IMR-90 (cell line): Measurements from ENCODE around the gene DNM3. TPM values are rescaled to one million over a fixed set of nuclear protein-coding genes. Genes with fewer than 3 reads are reported as not detected.

Source experiments
- ATAC-seq: fragments of 200-7000 bp; cut with Tn5 transposase; 2 replicates; pipeline ENCODE4 v1.9.1; 2020; ENCODE audit warnings: low read depth, mild to moderate bottlenecking, moderate library complexity
- BruUV-seq: library from RNA; stranded (reverse); fragments of 400-500 nt; replicated peaks from 2 replicates; lab custom pipeline; 2021; lab: Mats Ljungman, UMichigan
- CTCF ChIA-PET: fragments of 300-600 bp; formaldehyde crosslinking; extraction: SDS; loops from one replicate; lab custom pipeline; 2021; ENCODE audit warnings: antibody characterized with exemption; lab: Yijun Ruan, JAX
- POLR2A ChIA-PET: fragments of 300-600 bp; sonication (Branson Sonifier 250); formaldehyde crosslinking; loops from one replicate; lab custom pipeline; 2022; ENCODE audit warnings: antibody characterized with exemption; ENCODE audit not compliant: unreplicated experiment; lab: Charles Lee
- DNase-seq: peaks from one replicate; pipeline ENCODE4 v3.0.0; 2013
- H2AFZ ChIP-seq: replicated peaks from 2 replicates; pipeline ENCODE3; 2013; ENCODE audit warnings: low read length, mild to moderate bottlenecking; ENCODE audit not compliant: poor library complexity
- H2AK5ac ChIP-seq: 2 replicates; pipeline ENCODE4 v1.6.1; 2013; ENCODE audit warnings: low read depth, low read length, inconsistent platforms
- H2AK9ac ChIP-seq: replicated peaks from 2 replicates; pipeline ENCODE3; 2013; ENCODE audit warnings: mild to moderate bottlenecking, low read depth, low read length, moderate library complexity; ENCODE audit not compliant: poor library complexity
- H2BK120ac ChIP-seq: 2 replicates; pipeline ENCODE4 v1.6.1; 2013; ENCODE audit warnings: low read depth, low read length, inconsistent platforms
- H2BK15ac ChIP-seq: 3 replicates; pipeline ENCODE4 v1.6.1; 2013; ENCODE audit warnings: low read depth, low read length, inconsistent platforms
- H2BK20ac ChIP-seq: 2 replicates; pipeline ENCODE4 v1.6.1; 2013; ENCODE audit warnings: low read depth, mild to moderate bottlenecking, inconsistent platforms, low read length, moderate library complexity
- H2BK5ac ChIP-seq: 2 replicates; pipeline ENCODE4 v1.6.1; 2013; ENCODE audit warnings: mild to moderate bottlenecking, low read depth, low read length, inconsistent platforms; ENCODE audit not compliant: poor library complexity, severe bottlenecking
- H3K14ac ChIP-seq: replicated peaks from 2 replicates; pipeline ENCODE4 v1.6.1; 2013; ENCODE audit warnings: low read depth, low read length, inconsistent platforms
- H3K18ac ChIP-seq: 2 replicates; pipeline ENCODE4 v1.6.1; 2013; ENCODE audit warnings: low read depth, low read length, control low read depth
- H3K23ac ChIP-seq: 2 replicates; pipeline ENCODE4 v1.6.1; 2013; ENCODE audit warnings: low read depth, low read length, inconsistent platforms
- H3K27ac ChIP-seq: 2 replicates; pipeline ENCODE4 v1.5.1; 2013; ENCODE audit warnings: mild to moderate bottlenecking, control low read depth, low read length; ENCODE audit not compliant: insufficient read depth
- H3K27me3 ChIP-seq: 2 replicates; pipeline ENCODE4 v1.6.1; 2013; ENCODE audit warnings: low read length; ENCODE audit not compliant: control insufficient read depth, insufficient read depth
- H3K36me3 ChIP-seq: 2 replicates; pipeline ENCODE4 v1.6.1; 2013; ENCODE audit warnings: low read length, mixed read lengths; ENCODE audit not compliant: control insufficient read depth, insufficient read depth
- H3K4ac ChIP-seq: 2 replicates; pipeline ENCODE4 v1.6.1; 2013; ENCODE audit warnings: low read depth, low read length, inconsistent platforms
- H3K4me1 ChIP-seq: 2 replicates; pipeline ENCODE4 v1.6.1; 2013; ENCODE audit warnings: low read length, mixed read lengths; ENCODE audit not compliant: control insufficient read depth, insufficient read depth
- H3K4me2 ChIP-seq: 2 replicates; pipeline ENCODE4 v1.6.1; 2013; ENCODE audit warnings: low read depth, mild to moderate bottlenecking, control low read depth, low read length, moderate library complexity
- H3K4me3 ChIP-seq: 2 replicates; pipeline ENCODE4 v1.5.1; 2013; ENCODE audit warnings: low read depth, mild to moderate bottlenecking, control low read depth, low read length, moderate library complexity; ENCODE audit not compliant: insufficient read depth
- H3K56ac ChIP-seq: 2 replicates; pipeline ENCODE4 v1.6.1; 2013; ENCODE audit warnings: low read length, inconsistent platforms; ENCODE audit not compliant: insufficient read depth; ENCODE audit errors: extremely low read depth
- H3K79me1 ChIP-seq, 2 experiments: 2 replicates each; pipeline ENCODE4 v1.6.1; 2013; ENCODE audit warnings: low read length in 2 of 2, inconsistent platforms in 1 of 2, low read depth in 1 of 2
- H3K9ac ChIP-seq: 2 replicates; pipeline ENCODE4 v1.6.1; 2013; ENCODE audit warnings: low read depth, low read length, control low read depth
- H3K9me1 ChIP-seq: 2 replicates; pipeline ENCODE4 v1.6.1; 2013; ENCODE audit warnings: low read length, inconsistent platforms; ENCODE audit not compliant: insufficient read depth
- H3K9me3 ChIP-seq: 2 replicates; pipeline ENCODE4 v1.6.1; 2013; ENCODE audit warnings: low read length; ENCODE audit not compliant: control insufficient read depth, insufficient read depth
- H4K20me1 ChIP-seq: 2 replicates; pipeline ENCODE4 v1.6.1; 2013; ENCODE audit warnings: low read length, inconsistent platforms; ENCODE audit not compliant: insufficient read depth
- H4K5ac ChIP-seq: 2 replicates; pipeline ENCODE4 v1.6.1; 2013; ENCODE audit warnings: mild to moderate bottlenecking, low read depth, low read length, control low read depth
- H4K8ac ChIP-seq, 2 experiments: 2 replicates each; pipeline ENCODE4 v1.6.1; 2013; ENCODE audit warnings: low read depth in 2 of 2, low read length in 2 of 2, control low read depth in 1 of 2, inconsistent platforms in 1 of 2
- H4K91ac ChIP-seq: 2 replicates; pipeline ENCODE4 v1.6.1; 2013; ENCODE audit warnings: low read depth, low read length, inconsistent platforms; ENCODE audit not compliant: insufficient read depth
- BHLHE40 ChIP-seq: fragments of 150-350 bp; IDR thresholded peaks from 2 replicates; pipeline ENCODE4 v1.6.1; 2016; ENCODE audit warnings: mild to moderate bottlenecking, low read depth, low read length
- CEBPB ChIP-seq: IDR thresholded peaks from 2 replicates; pipeline ENCODE4 v1.6.1; 2012; ENCODE audit warnings: low read depth, low read length, improper control_type of control experiment
- CHD1 ChIP-seq: IDR thresholded peaks from 2 replicates; pipeline ENCODE4 v1.6.1; 2012; ENCODE audit warnings: low read depth, low read length, improper control_type of control experiment
- CTCF ChIP-seq: conservative IDR thresholded peaks from 2 replicates; pipeline ENCODE4 v1.5.1; 2012; ENCODE audit warnings: mild to moderate bottlenecking, low read depth, low read length, improper control_type of control experiment
- FOS ChIP-seq: fragments of 150-350 bp; IDR thresholded peaks from 2 replicates; pipeline ENCODE4 v1.6.1; 2016; ENCODE audit warnings: low read depth, low read length
- MAZ ChIP-seq: IDR thresholded peaks from 2 replicates; pipeline ENCODE4 v1.6.1; 2012; ENCODE audit warnings: low read depth, mild to moderate bottlenecking, low read length, improper control_type of control experiment, moderate library complexity, borderline replicate concordance
- MXI1 ChIP-seq: IDR thresholded peaks from 2 replicates; pipeline ENCODE4 v1.6.1; 2012; ENCODE audit warnings: low read depth, mild to moderate bottlenecking, low read length, moderate library complexity, borderline replicate concordance
- NFE2L2 ChIP-seq: fragments of 150-350 bp; IDR thresholded peaks from 2 replicates; pipeline ENCODE4 v1.6.1; 2016; ENCODE audit warnings: low read depth, mild to moderate bottlenecking, low read length
- RAD21 ChIP-seq: IDR thresholded peaks from 2 replicates; pipeline ENCODE4 v1.6.1; 2012; ENCODE audit warnings: low read length, improper control_type of control experiment
- RCOR1 ChIP-seq: IDR thresholded peaks from 2 replicates; pipeline ENCODE4 v1.6.1; 2012; ENCODE audit warnings: mild to moderate bottlenecking, low read length, improper control_type of control experiment; ENCODE audit not compliant: insufficient replicate concordance
- RFX5 ChIP-seq: IDR thresholded peaks from 2 replicates; pipeline ENCODE4 v1.8.0; 2012; ENCODE audit warnings: low read depth, mild to moderate bottlenecking, low read length, moderate library complexity
- SMC3 ChIP-seq: fragments of 150-350 bp; IDR thresholded peaks from 2 replicates; pipeline ENCODE4 v1.6.1; 2016; ENCODE audit warnings: low read depth, mild to moderate bottlenecking, antibody characterized with exemption, low read length, moderate library complexity
- WGBS, 2 experiments: methylation state at CpG; one replicate each; pipeline versions ENCODE4 v1.1.5 to v1.1.7; 2013; ENCODE audit warnings: missing lambda C conversion rate in 2 of 2; ENCODE audit not compliant: insufficient read length in 1 of 2; ENCODE audit errors: extremely low coverage in 2 of 2; 5-methylcytosine and 5-hydroxymethylcytosine counted together
- dilution Hi-C: fragments of 300-500 bp; cut with HindIII; formaldehyde crosslinking; loops from one replicate; pipeline ENCODE4 v1.14.3; 2018; ENCODE audit warnings: low sequenced_read_pairs; ENCODE audit not compliant: unreplicated experiment
- in situ Hi-C: fragments of 300-500 bp; cut with MboI; formaldehyde crosslinking; loops from 3 replicates; pipeline ENCODE4 v1.14.3; 2019; ENCODE audit warnings: low sequenced_read_pairs, inconsistent platforms, mixed read lengths
- intact Hi-C: fragments of 100-400 bp; cut with micrococcal nuclease; formaldehyde crosslinking; loops from 2 replicates; pipeline ENCODE4 v1.10.0; 2022
- polyA plus RNA-seq, 3 experiments: library from polyadenylated mRNA; depleted of rRNA; stranded (reverse); fragments of >200 nt; gene quantifications; 2 replicates each; pipeline ENCODE4 v1.2.3, GENCODE V29; 2012; ENCODE audit warnings: low replicate concordance in 1 of 3
- total RNA-seq: library from RNA; depleted of rRNA; stranded (reverse); fragments of >200 nt; gene quantifications from 2 replicates; pipeline ENCODE4 v1.2.3, GENCODE V29; 2012
- TF ChIP-seq, protein P1 (sequence below): fragments of 150-350 bp; IDR thresholded peaks from 2 replicates; pipeline ENCODE4 v1.6.1; 2016; ENCODE audit warnings: low read depth, mild to moderate bottlenecking, low read length, moderate library complexity, borderline replicate concordance

DNM3 gene
- total and polyA plus RNA-seq, 2 of the 4 experiments (the other 2 are of a cell fraction), result 0.36 TPM

- H2AK5ac ChIP-seq, result no peak overlapping the region
- no peak overlapping the region for H3K4me3 ChIP-seq
- H3K79me1 ChIP-seq, result no peaks in the 10 kb centered on the region
- no peaks in the 10 kb centered on the region for H3K27me3 ChIP-seq
- in situ Hi-C loops, result no loop called here
- no peaks in the 10 kb centered on the region for H3K9me3 ChIP-seq
- H3K9me1 ChIP-seq, result no peaks in the 10 kb centered on the region
- CTCF ChIA-PET, result no interaction called here
- H4K8ac ChIP-seq, result no peak overlapping the region
- no peak overlapping the region for H4K5ac ChIP-seq
- intact Hi-C loops, result no loop called here
- no peak overlapping the region for H2BK120ac ChIP-seq
- H3K23ac ChIP-seq, result no peak overlapping the region
- no peak overlapping the region for H3K14ac ChIP-seq
- H3K18ac ChIP-seq, result no peak overlapping the region
- H2AFZ ChIP-seq, result no peak overlapping the region
- H4K20me1 ChIP-seq, result no peaks in the 10 kb centered on the region
- H2BK20ac ChIP-seq, result no peak overlapping the region
- POLR2A ChIA-PET, result no interaction called here
- ATAC-seq (no peak), DNase-seq (no peak)
- TF ChIP-seq RCOR1, result no peak
- TF ChIP-seq, protein P1, sequence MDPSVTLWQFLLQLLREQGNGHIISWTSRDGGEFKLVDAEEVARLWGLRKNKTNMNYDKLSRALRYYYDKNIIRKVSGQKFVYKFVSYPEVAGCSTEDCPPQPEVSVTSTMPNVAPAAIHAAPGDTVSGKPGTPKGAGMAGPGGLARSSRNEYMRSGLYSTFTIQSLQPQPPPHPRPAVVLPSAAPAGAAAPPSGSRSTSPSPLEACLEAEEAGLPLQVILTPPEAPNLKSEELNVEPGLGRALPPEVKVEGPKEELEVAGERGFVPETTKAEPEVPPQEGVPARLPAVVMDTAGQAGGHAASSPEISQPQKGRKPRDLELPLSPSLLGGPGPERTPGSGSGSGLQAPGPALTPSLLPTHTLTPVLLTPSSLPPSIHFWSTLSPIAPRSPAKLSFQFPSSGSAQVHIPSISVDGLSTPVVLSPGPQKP, result no peak
- no peak for TF ChIP-seq MAZ
- TF ChIP-seq BHLHE40, result no peak
- no peak for TF ChIP-seq CHD1
- no peak for TF ChIP-seq FOS
- no peak for TF ChIP-seq SMC3
- TF ChIP-seq RFX5, result no peak
- no peak for TF ChIP-seq NFE2L2
- no peak for TF ChIP-seq RAD21
- TF ChIP-seq CEBPB, result no peak
- no peak for TF ChIP-seq MXI1
- TF ChIP-seq CTCF, result no peak
- H3K56ac ChIP-seq, result no peak overlapping the region
- no peak overlapping the region for H2BK5ac ChIP-seq
- no peaks in the 10 kb centered on the region for H3K4me1 ChIP-seq
- no peak overlapping the region for H3K9ac ChIP-seq
- WGBS, 2 experiments, result no CpG with 5 or more reads among the region's 3 CpGs
- H2BK15ac ChIP-seq, result no peak overlapping the region
- no peak overlapping the region for H2AK9ac ChIP-seq
- no TSS peak for BruUV-seq
- H3K27ac ChIP-seq, result no peak overlapping the region
- H3K4me2 ChIP-seq, result no peak overlapping the region
- H4K91ac ChIP-seq, result no peak overlapping the region
- dilution Hi-C loops, result no loop called here
- no peak overlapping the region for H3K4ac ChIP-seq
- H3K36me3 ChIP-seq, result no peaks in the 10 kb centered on the region
These were observed 227.0 kb downstream of the DNM3 start for GRCh38 chr1:172068334-172068733.
